Erythroblast (primary cell): ENCODE data around the gene TRABD2B.

Experiments
- GATA1 ChIP-seq: IDR thresholded peaks from 2 replicates; pipeline ENCODE4 v1.6.1; 2011; ENCODE audit warnings: low read depth, mild to moderate bottlenecking, control low read depth, low read length, moderate library complexity
- POLR2A ChIP-seq: IDR thresholded peaks from 2 replicates; pipeline ENCODE4 v1.6.1; 2011; ENCODE audit warnings: mild to moderate bottlenecking, low read length

- no peak for TF ChIP-seq POLR2A
- no peak for TF ChIP-seq GATA1
These were observed 270.0 kb downstream of the TRABD2B start for GRCh38 chr1:47727051-47727696.
